Adrenal gland (tissue), 12 donors: ENCODE data around the gene CYP27B1. TPM values are rescaled to one million over a fixed set of nuclear protein-coding genes. Genes with fewer than 3 reads are reported as not detected.
A peak's percentile ranks its signal among the peaks of the same experiment; 100 is the strongest.

ENCODE experiments used
- DNase-seq, 7 donors: peaks; one replicate each; pipeline ENCODE4 v3.0.0-alpha.2; 2019 to 2020
- H3K27ac ChIP-seq, 5 donors: fragments of 200-600 bp; sonication (generic) in 4 of 5; 1 replicate in 3 of 5; 2 replicates in 2 of 5; pipeline versions ENCODE4 v1.5.1 to v1.8.0; 2016 to 2020; ENCODE audit warnings: mild to moderate bottlenecking in 1 of 5
- H3K27me3 ChIP-seq: fragments of 200-600 bp; 2 replicates; pipeline ENCODE4 v1.8.0; 2021
- H3K36me3 ChIP-seq, 2 donors: fragments of 200-600 bp; replicated peaks in 1 of 2; 1 replicate in 1 of 2; 2 replicates in 1 of 2; pipeline versions ENCODE4 v1.5.1 to v1.8.0; 2018 to 2022
- H3K4me1 ChIP-seq, 2 donors: fragments of 200-600 bp; replicated peaks in 1 of 2; 1 replicate in 1 of 2; 2 replicates in 1 of 2; pipeline versions ENCODE4 v1.5.1 to v1.8.0; 2018 to 2021
- H3K4me3 ChIP-seq, 4 donors: fragments of 200-600 bp; sonication (generic) in 3 of 4; one replicate each; pipeline ENCODE4 v1.5.1; 2016 to 2018
- H3K9me3 ChIP-seq, 3 donors: fragments of 200-600 bp; sonication (generic) in 1 of 3; replicated peaks in 1 of 3; 1 replicate in 2 of 3; 2 replicates in 1 of 3; pipeline versions ENCODE4 v1.5.1 to v1.8.0; 2016 to 2021
- CTCF ChIP-seq, 6 experiments: fragments of 450-650 bp in 4 of 6; fragments of 200-600 bp in 2 of 6; sonication (generic) in 1 of 6; IDR thresholded peaks; 1 replicate in 5 of 6; 2 replicates in 1 of 6; pipeline versions ENCODE4 v1.5.1 to v1.8.0; 2016 to 2021; ENCODE audit warnings: antibody characterized with exemption in 6 of 6, mild to moderate bottlenecking in 2 of 6, moderate library complexity in 1 of 6
- POLR2A ChIP-seq, 2 donors: fragments of 450-650 bp; IDR thresholded peaks; one replicate each; pipeline ENCODE4 v1.6.1; 2017; ENCODE audit warnings: antibody characterized with exemption in 2 of 2, mild to moderate bottlenecking in 2 of 2, moderate library complexity in 1 of 2
- WGBS, 4 donors: extraction: QIAGEN DNeasy Blood & Tissue Kit in 2 of 4; methylation state at CpG; one replicate each; pipeline versions ENCODE4 v1.1.5 to v1.1.7; 2013 to 2017; 5-methylcytosine and 5-hydroxymethylcytosine counted together
- intact Hi-C, 2 donors: fragments of 100-400 bp; cut with DNase I; formaldehyde crosslinking; loops; one replicate each; pipeline versions ENCODE4 v1.14.1 to v1.15.0; 2022 to 2023
- polyA plus RNA-seq, 3 donors: library from polyadenylated mRNA; stranded (reverse); fragments of 200-250 nt in 2 of 3; fragments of 350-450 nt in 1 of 3; fragmentation: Illumina TruSeq in 1 of 3; extraction: RNeasy Lipid Tissue Mini Kit (QIAGEN cat#74804) in 1 of 3; gene quantifications; one replicate each; pipeline ENCODE4 v1.2.3, GENCODE V29; 2013 to 2014
- total RNA-seq, 9 donors: library from RNA; depleted of rRNA in 4 of 9; stranded (reverse); fragments of >200 nt in 4 of 9; fragments of 120-200 nt in 1 of 9; fragmentation: NEBNext Ultra II Directional in 1 of 9; extraction: Animal tissue kit (Norgen Biotek cat#: 25700) in 1 of 9; gene quantifications; one replicate each; pipeline versions ENCODE4 v1.1.0 to v1.2.4, GENCODE V29; 2013 to 2023
- donor health status: healthy with polysubstance abuse.
- donor health status: Bipolar disorder and iron deficiency.
- donor health status: DM: yes; HTN: yes; CAD: no.
- donor health status: DM: no; HTN: no; CAD: no.
- donor health status: DM: no; HTN: no; CAD: no.
- donor health status: DM: yes; HTN: yes; CAD: no.

Gene CYP27B1
- total and polyA plus RNA-seq, 12 donors = 0.48 to 10.4 (median 3.1) TPM

- H3K27me3 ChIP-seq = no peaks in the 10 kb centered on the region
- 11 to 41% (median 22%) methylated on average over 17 to 79 of the region's 79 CpGs for WGBS, 4 donors
- peak overlapping the region in 2 of 5 donors; percentile 57 to 85 for H3K27ac ChIP-seq
- DNase-seq = peak; percentile 78 to 92 (median 85)
- TF ChIP-seq POLR2A (IDR thresholded peaks at IDR 0.05) (peak in 1 of 2 donors; percentile 25), CTCF (IDR thresholded peaks at IDR 0.05) (peak; percentile 53 to 73 (median 65))
- intact Hi-C loops = loop anchor here in 1 of 2 donors (5.0 kb wide), 1 partner anchor 46 kb away; the partner anchor contains the start of genes EEF1AKMT3 and METTL1
- no peaks in the 10 kb centered on the region for H3K9me3 ChIP-seq
- H3K4me3 ChIP-seq = peak overlapping the region in 3 of 4 donors; percentile 17 to 85 (median 40)
- H3K4me1 ChIP-seq = peaks cover 14 to 19% of the 10 kb centered on the region in 2 donors
- peaks cover 0 to 5% of the 10 kb centered on the region in 2 donors for H3K36me3 ChIP-seq
These were observed 40.6 kb downstream of the CYP27B1 start for GRCh38 chr12:57726151-57726883.

GRCh38 chr12:57725851-57726150 lies 41.1 kb downstream of the CYP27B1 start:
- Histone ChIP-seq H3K4me3 (peak overlapping the region in 1 of 4 donors; percentile 85), H3K27ac (no peak overlapping the region), H3K9me3 (no peaks in the 10 kb centered on the region), H3K36me3 (peaks cover 0 to 10% of the 10 kb centered on the region in 2 donors), H3K4me1 (peaks cover 14 to 19% of the 10 kb centered on the region in 2 donors), H3K27me3 (no peaks in the 10 kb centered on the region)
- intact Hi-C loops = loop anchor here in 1 of 2 donors (5.0 kb wide), 1 partner anchor 46 kb away; the partner anchor contains the start of genes EEF1AKMT3 and METTL1
- WGBS, 4 donors = 0 to 14% (median 10%) methylated on average over 2 to 10 of the region's 10 CpGs
- DNase-seq = no peak
- TF ChIP-seq CTCF (IDR thresholded peaks at IDR 0.05) (no peak), POLR2A (IDR thresholded peaks at IDR 0.05) (no peak)

GRCh38 chr12:57724936-57725740 lies 41.7 kb downstream of the CYP27B1 start:
- peaks cover 0 to 16% of the 10 kb centered on the region in 2 donors for H3K36me3 ChIP-seq
- no peak for TF ChIP-seq CTCF (IDR thresholded peaks at IDR 0.05)
- TF ChIP-seq POLR2A (IDR thresholded peaks at IDR 0.05) = no peak
- H3K4me3 ChIP-seq = no peak overlapping the region
- 41 to 71% (median 51%) methylated on average over 5 to 11 of the region's 11 CpGs for WGBS, 4 donors
- H3K9me3 ChIP-seq = no peaks in the 10 kb centered on the region
- H3K4me1 ChIP-seq = peaks cover 14 to 19% of the 10 kb centered on the region in 2 donors
- intact Hi-C loops = loop anchor here in 1 of 2 donors (5.0 kb wide), 1 partner anchor 47 kb away; the partner anchor contains the start of genes EEF1AKMT3 and METTL1
- no peaks in the 10 kb centered on the region for H3K27me3 ChIP-seq
- DNase-seq = peak in 2 of 7 donors; percentile 21 to 50
- no peak overlapping the region for H3K27ac ChIP-seq
